T-helper 2 cell treated with Interferon-gamma antibody and Interleukin-4, amounts not matched to agents 100 ng/mL and 5 ng/mL, for 36 hours (primary cell): ENCODE measurements around the gene TRPM8. TPM values are rescaled to one million over a fixed set of nuclear protein-coding genes. Genes with fewer than 3 reads are reported as not detected.

ENCODE experiments used
- intact Hi-C: fragments of 100-400 bp; cut with micrococcal nuclease; formaldehyde crosslinking; loops from one replicate; pipeline ENCODE4 v1.15.1; 2023
- total RNA-seq: library from RNA; stranded (reverse); gene quantifications from 2 replicates; pipeline ENCODE4 v1.2.3, GENCODE V29; 2022

The TRPM8 gene
- total RNA-seq, 1 donor from 2014 or later: not detected

- intact Hi-C loops: loop anchor here (10.0 kb wide), 1 partner anchor 277 kb away; no protein-coding TSS in a partner anchor
Observed at GRCh38 chr2:233997707-233998106, 80.5 kb downstream of the TRPM8 start.

GRCh38 chr2:233999182-233999581 is 82.0 kb downstream of the TRPM8 start:
- intact Hi-C loops: loop anchor here (10.0 kb wide), 1 partner anchor 276 kb away; no protein-coding TSS in a partner anchor

- intact Hi-C loops: no loop called here
Observed at GRCh38 chr2:234001380-234002160, 84.4 kb downstream of the TRPM8 start.

- intact Hi-C loops: no loop called here
Observed at GRCh38 chr2:234002281-234002680, 85.1 kb downstream of the TRPM8 start.

GRCh38 chr2:234003972-234004617 is 86.9 kb downstream of the TRPM8 start:
- intact Hi-C loops: no loop called here

- intact Hi-C loops: no loop called here
Observed at GRCh38 chr2:234005126-234005525, 88.0 kb downstream of the TRPM8 start.

GRCh38 chr2:234006501-234006900 is 89.3 kb downstream of the TRPM8 start:
- intact Hi-C loops: no loop called here

- intact Hi-C loops: no loop called here
Observed at GRCh38 chr2:234014427-234014826, 97.3 kb downstream of the TRPM8 start.

- intact Hi-C loops: no loop called here
Observed at GRCh38 chr2:234015861-234016260, 98.7 kb downstream of the TRPM8 start.

- intact Hi-C loops: no loop called here
Observed at GRCh38 chr2:234019896-234020295, 102.7 kb downstream of the TRPM8 start.

- intact Hi-C loops: no loop called here
Observed at GRCh38 chr2:234020332-234020731, 103.2 kb downstream of the TRPM8 start.

GRCh38 chr2:234022424-234022823 is 105.3 kb downstream of the TRPM8 start:
- intact Hi-C loops: no loop called here

- intact Hi-C loops: no loop called here
Observed at GRCh38 chr2:234024304-234024703, 107.1 kb downstream of the TRPM8 start.

GRCh38 chr2:234025466-234025865 is 108.3 kb downstream of the TRPM8 start:
- intact Hi-C loops: no loop called here

- intact Hi-C loops: no loop called here
Observed at GRCh38 chr2:234025891-234026401, 108.8 kb downstream of the TRPM8 start.

GRCh38 chr2:234026693-234027254 is 109.6 kb downstream of the TRPM8 start:
- intact Hi-C loops: no loop called here

GRCh38 chr2:234027641-234028040 is 110.5 kb downstream of the TRPM8 start:
- intact Hi-C loops: no loop called here

- intact Hi-C loops: no loop called here
Observed at GRCh38 chr2:234029150-234029733, 112.1 kb downstream of the TRPM8 start.

- intact Hi-C loops: no loop called here
Observed at GRCh38 chr2:234031207-234031606, 114.0 kb downstream of the TRPM8 start.

- intact Hi-C loops: loop anchor here (1.0 kb wide), 1 partner anchor 42 kb away; no protein-coding TSS in a partner anchor
Observed at GRCh38 chr2:234032279-234032856, 115.2 kb downstream of the TRPM8 start.

- intact Hi-C loops: no loop called here
Observed at GRCh38 chr2:234033174-234033573, 116.0 kb downstream of the TRPM8 start.
